HS-27A (cell line): ENCODE results near the gene NR2F1-AS1.
"Not testable (repeated sequence)": the region's sequence is repeated elsewhere in the genome, so short reads cannot be mapped to it uniquely, and the experiment has no call there.

Source experiments
- DNase-seq: peaks from one replicate; pipeline ENCODE4 v3.0.0-alpha.2; 2012; ENCODE audit warnings: low read depth, missing footprints

NR2F1-AS1 gene

DNA sequence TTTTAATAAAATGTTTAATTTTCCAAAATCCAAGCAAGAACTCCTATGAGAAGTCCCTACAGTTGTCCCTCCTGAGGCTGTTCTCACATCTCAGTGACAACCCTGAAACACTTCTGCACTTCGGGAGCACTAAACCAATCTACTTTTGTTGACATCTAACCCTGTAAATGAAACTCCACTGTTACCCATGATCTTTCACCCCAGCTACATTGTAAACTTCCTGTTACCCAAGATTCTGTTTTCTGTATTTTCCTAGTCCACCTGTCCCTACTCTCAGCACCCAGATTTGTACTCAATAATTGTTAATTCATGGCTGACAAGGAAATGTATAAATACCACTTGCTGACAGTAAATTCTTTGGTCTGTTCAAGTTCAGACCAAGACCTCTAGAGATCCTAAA lies 153.7 kb downstream of the NR2F1-AS1 start:
- DNase-seq: no peak

DNA sequence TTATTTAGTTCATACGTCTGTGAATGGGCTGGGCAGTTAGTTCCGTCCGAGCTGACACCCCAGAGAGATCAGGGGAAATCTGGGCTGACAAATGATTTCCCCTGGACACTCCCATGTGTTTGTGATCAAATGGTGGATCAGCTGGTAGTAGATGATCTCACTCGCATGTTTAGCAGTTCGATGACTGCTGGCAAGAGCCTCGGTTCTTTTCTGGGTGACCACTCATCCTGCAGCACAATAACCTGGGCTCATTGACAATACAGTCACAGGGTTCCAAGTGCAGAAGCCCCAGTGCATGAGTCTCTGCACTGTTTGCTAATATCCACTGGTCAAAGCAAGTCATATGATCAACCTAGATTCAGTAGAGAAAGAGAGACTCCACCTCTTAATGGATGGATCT lies 155.9 kb downstream of the NR2F1-AS1 start:
- no peak for DNase-seq

- no peak for DNase-seq
Measured at GRCh38 chr5:93423300-93423699, 157.7 kb downstream of the NR2F1-AS1 start.

GRCh38 chr5:93422652-93423280 lies 158.3 kb downstream of the NR2F1-AS1 start:
- no peak for DNase-seq

GRCh38 chr5:93421987-93422401 lies 159.0 kb downstream of the NR2F1-AS1 start:
- DNase-seq: no peak

- DNase-seq: no peak
Measured at GRCh38 chr5:93421468-93421867, 159.6 kb downstream of the NR2F1-AS1 start.

- DNase-seq: no peak
Measured at GRCh38 chr5:93417490-93417889, 163.5 kb downstream of the NR2F1-AS1 start.

- no peak for DNase-seq
Measured at GRCh38 chr5:93415819-93416218, 165.2 kb downstream of the NR2F1-AS1 start.

GRCh38 chr5:93411716-93412115 lies 169.3 kb downstream of the NR2F1-AS1 start:
- DNase-seq: no peak

DNA sequence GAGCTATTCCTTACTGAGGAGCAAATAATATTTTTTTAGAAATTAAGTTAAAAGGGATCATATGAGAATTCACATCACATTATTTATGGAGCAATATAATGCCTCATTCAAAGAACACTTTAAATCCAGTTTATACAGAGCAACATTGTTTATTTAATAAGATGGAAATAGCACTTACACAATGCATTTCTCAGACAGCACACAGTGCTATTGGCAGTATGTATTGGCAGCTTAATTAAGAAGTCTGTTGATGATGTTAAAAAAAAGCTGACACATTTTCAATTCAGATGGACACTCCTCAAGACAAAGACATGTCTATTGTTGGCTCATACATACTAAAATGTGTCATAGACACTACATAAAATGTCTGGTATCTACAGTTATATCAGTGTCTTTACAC lies 171.3 kb downstream of the NR2F1-AS1 start:
- no peak for DNase-seq

- DNase-seq: no peak
Measured at GRCh38 chr5:93407454-93407853, 173.6 kb downstream of the NR2F1-AS1 start.

GRCh38 chr5:93406971-93407401 lies 174.0 kb downstream of the NR2F1-AS1 start:
- DNase-seq: no peak

- no peak for DNase-seq
Measured at GRCh38 chr5:93404246-93404645, 176.8 kb downstream of the NR2F1-AS1 start.

GRCh38 chr5:93403141-93403928 lies 177.7 kb downstream of the NR2F1-AS1 start:
- DNase-seq: no peak

GRCh38 chr5:93402451-93402850 lies 178.6 kb downstream of the NR2F1-AS1 start:
- no peak for DNase-seq

- DNase-seq: no peak
Measured at GRCh38 chr5:93401634-93402213, 179.3 kb downstream of the NR2F1-AS1 start.

DNA sequence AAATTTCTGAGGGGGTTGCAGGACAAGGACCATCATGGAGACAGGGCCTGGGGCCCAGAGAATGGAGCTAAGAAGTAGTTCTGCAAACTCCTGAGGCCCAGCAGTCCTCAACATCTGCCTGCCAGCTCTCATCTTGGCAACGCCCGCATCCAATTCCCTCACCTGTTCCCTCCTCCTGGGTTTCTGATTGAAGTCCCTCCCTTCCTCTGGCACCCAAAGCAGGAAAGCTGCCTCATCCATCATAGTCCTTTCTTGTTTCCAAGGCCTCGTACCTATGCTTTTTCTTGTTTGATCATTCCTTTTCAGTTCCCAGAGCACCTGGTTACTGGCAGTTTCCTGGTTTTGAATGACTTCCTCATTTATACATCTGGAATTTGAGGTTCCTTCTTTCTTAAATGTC lies 181.3 kb downstream of the NR2F1-AS1 start:
- no peak for DNase-seq

- no peak for DNase-seq
Measured at GRCh38 chr5:93395971-93396379, 185.0 kb downstream of the NR2F1-AS1 start.

DNA sequence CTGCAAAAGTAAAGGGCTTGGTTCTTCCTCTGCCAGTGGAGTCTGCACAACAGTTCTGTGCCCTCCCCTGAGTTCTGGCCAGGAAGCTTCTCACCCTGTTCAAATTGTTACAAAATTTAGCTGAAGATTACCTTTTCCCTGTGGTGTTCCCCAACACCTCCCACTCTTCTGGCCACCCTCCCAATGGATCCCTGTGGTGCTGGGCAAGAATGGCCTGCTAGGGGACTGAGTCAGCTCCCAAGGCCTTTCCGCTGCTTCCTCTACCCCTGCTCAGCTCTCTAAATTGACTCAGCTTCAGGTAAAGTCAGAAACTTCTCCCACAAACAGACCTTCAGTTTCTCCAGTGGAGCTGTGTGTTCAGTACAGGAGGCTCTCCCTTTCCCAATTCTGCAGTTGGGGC lies 186.0 kb downstream of the NR2F1-AS1 start:
- DNase-seq: no peak

DNA sequence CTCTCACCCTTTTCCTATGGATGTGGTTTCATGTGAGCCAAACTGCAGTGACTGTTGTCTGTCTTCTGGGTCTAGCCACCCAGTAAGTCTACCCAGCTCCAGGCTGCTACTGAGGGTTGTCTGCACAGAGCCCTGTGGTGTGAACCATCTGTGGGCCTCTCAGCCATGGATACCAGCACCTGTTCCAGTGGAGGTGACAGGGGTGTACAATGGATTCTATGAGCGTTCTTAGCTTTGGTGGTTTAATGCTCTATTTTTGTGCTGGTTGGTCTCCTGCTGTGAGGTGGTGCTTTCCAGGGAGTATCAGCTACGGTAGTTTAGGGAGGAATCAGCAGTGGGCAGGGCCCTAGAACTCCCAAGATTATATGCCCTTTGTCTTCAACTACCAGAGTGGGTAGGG lies 186.7 kb downstream of the NR2F1-AS1 start:
- no peak for DNase-seq

DNA sequence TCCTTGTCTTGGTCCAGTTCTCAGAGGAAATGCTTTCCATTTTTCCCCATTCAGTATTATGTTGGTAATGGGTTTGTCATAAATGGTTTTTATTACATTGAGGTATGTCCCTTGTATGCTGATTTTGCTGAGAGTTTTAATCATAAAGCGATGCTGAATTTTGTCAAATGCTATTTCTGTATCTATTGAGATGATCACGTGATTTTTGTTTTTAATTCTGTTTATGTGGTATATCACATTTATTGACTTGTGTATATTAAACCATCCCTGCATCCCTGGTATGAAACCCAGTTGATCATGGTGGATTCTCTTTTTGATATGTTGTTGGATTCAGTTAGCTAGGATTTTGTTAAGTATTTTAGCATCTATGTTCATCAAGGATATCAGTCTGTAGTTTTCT lies 189.8 kb downstream of the NR2F1-AS1 start:
- not testable (repeated sequence) for DNase-seq

DNA sequence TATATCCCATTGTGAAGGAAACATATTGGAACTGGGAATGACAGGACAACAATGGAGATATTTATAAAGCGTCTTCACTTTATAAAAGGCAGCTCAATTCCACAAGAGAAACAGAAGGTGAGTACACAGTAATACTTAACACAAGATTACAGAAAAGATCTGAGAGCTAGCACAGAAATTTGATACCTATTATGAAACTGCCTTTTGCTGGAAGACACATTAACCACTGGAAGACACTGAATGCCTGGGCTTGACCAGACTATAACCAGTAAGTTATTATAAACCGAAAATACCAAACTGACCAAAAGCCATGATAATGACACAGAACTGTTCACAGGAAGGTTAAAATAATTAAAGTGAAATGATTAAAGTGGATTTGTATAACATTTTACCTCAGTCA lies 195.4 kb downstream of the NR2F1-AS1 start:
- no peak for DNase-seq

DNA sequence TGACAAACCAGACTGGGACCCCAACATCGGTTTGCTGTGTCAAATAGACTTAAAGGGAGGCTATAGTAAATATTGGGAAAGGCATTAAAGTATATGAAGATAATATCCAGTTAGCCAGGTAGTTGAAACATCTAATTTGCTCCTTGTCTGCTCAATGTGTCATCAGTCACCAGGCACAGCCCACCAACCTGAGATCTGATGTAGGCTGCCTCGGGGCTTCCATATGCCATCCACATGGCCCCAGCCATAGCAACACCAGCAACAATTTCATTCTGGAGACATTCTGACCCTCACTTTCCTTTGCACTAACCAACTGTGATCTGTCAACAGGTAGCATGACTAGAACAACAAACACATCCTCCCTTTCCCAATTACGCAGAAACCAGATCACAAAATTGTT lies 196.0 kb downstream of the NR2F1-AS1 start:
- no peak for DNase-seq
